Germinal center (tissue), 1 donor: ENCODE results near the gene TMEM54.

Experiments
- DNase-seq: peaks from one replicate; pipeline ENCODE4 v3.0.0; 2012; ENCODE audit warnings: mixed read lengths, low spot score

TMEM54 gene

DNA sequence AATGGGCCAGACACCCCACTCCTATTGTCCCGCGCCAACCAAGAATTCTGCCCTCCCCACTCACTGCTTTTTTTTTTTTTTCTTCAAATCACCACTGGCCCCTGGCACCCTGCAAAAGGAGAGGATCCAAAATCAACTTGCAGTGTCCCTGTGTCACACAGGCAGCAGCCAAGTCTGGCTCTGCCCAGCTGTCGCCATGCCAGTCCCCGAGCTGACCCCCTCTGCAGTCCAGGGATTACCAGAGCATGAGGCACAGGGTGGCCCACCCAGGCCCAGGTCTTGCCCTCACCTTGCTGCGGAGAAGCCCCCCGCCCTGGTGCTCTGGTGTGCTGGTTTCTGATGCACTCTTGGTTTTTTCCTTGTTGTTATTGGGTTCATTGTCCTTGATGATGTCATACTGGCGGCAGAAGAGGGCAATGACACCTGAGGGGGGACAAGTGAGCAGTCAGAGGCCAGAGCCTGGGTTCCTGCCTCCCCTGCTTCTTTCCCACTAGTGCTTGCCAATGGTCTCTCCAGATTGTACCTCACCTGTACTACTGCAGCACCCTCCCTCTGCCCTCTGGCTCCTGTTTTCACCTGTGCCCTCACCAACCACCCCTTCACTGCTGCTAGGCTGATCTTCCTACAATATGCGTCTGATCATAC lies 36.7 kb downstream of the TMEM54 start:
- no peak for DNase-seq

- DNase-seq, result no peak
Measured at GRCh38 chr1:32863881-32864245, 37.3 kb downstream of the TMEM54 start.

- no peak for DNase-seq
Measured at GRCh38 chr1:32863218-32863880, 37.8 kb downstream of the TMEM54 start.

GRCh38 chr1:32861904-32862695 lies 39.1 kb downstream of the TMEM54 start:
- no peak for DNase-seq

GRCh38 chr1:32860566-32860965 lies 40.6 kb downstream of the TMEM54 start:
- DNase-seq, result no peak

DNA sequence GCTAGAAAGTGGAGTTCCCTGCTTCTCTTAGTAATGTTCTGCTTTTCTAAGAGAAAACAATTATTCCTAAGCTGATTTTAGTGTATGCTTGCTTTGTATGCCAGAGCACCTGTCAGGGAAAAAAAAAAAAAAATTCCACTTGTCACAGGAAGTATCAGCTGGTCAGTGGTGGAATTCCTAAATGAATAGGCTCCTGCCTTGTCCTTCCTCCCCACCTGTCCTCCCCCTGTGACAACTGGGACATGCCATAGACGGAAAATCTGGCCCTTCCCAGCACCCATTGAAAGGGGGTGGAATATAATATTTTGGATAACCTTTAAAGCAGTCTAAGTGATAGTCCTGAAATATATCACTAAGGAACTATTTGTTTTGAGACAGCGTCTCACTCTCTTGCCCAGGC lies 41.3 kb downstream of the TMEM54 start:
- DNase-seq, result no peak

GRCh38 chr1:32858791-32859190 lies 42.4 kb downstream of the TMEM54 start:
- DNase-seq, result no peak

DNA sequence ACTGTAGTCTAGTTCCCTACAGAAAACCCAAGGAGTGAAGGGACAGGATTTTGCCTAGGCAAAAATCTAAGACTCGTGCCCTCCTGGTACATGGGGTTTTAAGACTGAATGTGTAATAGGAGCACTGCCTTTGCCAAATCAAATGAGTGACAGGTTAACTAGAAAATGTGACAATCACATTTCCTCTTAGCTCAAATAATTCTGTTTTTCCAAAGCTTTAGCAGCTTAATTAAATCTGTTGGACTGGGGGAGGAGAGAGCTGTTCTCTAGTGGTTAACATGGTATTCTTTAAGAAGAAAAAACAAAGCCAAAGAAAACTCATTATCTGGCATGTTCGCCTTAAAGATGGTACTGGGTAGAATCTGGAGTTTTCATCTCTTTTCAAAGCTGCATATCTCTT lies 43.1 kb downstream of the TMEM54 start:
- no peak for DNase-seq

DNA sequence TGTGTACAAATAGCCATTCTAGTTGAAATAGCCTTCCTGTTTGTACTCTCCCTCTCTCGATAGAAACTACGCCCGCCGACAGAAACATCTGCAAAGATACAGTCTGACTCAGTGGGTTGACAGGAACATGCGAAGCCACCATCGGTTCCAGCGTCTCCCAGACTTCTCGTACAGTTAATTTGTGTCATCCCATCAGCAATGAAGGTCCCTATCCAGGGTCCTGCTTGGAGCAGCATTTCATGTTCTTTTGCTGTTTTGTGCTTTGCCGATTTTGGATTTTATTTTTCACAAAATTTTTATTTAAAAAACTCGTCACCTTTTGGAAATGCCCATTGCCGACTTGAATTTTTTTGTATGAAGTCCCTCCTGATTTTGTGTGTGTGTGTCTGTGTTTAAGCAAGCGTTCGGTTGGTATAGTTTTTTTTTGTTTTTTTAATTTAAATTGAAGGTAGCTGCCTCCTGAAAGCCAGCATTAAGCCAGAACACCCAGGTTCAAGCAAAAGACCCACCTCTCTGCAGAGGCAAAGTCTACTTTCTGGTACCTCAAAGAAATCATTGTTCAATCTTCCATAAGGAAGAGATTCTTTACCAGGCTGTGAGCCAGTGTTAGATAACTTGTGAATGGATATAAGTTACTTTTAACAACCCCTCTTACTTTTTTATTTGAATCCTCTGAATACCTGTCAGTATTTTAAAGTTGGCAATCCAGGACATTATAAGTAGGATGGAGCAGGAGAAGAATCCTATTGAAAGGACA lies 45.1 kb downstream of the TMEM54 start:
- no peak for DNase-seq

DNA sequence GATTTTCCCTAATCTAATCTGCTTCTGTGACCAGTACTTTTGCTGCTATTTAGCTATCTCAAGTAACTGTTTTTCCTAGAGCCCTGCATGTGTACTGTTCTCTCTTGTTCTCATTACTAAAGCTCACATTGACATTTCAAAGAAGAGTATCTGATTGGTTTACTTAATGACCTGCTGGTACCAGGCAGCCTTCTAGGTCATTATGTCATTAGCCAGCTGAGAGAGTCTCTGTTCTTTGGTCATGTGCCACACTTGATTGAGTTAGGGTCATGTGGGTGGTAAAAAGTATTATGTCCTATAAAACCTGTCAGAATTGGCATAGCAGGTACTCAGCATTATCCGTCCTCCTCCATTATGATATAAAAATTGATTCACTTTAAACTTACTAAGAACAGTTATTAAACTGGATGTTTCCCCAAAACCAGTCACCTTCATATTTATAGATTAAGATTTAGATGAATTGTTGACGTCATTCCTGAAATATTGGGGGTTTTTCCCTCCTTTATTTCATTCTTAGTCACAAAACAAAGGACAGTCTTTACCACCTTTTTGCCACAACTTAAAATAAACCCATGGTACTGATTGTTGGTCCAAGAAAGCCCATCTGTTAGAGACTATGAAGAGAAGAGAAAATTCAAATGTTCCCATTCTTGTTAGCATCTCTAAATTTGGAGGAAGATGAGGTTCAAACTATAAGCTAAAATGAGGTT lies 52.7 kb downstream of the TMEM54 start:
- DNase-seq, result no peak
